Measurements from ENCODE around the gene SRBD1. TPM values are rescaled to one million over a fixed set of nuclear protein-coding genes. Genes with fewer than 3 reads are reported as not detected.

SRBD1 gene
- total RNA-seq, 1 donor from 2014 or later, result 19.3 TPM

GRCh38 chr2:45399040-45399784 is 211.9 kb downstream of the SRBD1 start:
- Mint-ChIP-seq H3K4me1 (ENCODE audit: unreplicated experiment) (peaks cover 20% of the 10 kb centered on the region), H3K27ac (no peak overlapping the region), H3K27me3 (no peaks in the 10 kb centered on the region), H3K9me3 (no peaks in the 10 kb centered on the region), H3K36me3 (no peaks in the 10 kb centered on the region), H3K4me3 (no peak overlapping the region)
- no peak for TF ChIP-seq CTCF (conservative IDR thresholded peaks at IDR 0.05)
- no peak for DNase-seq (ENCODE audit: extremely low spot score, unreplicated experiment)

GRCh38 chr2:45397292-45397691 is 213.8 kb downstream of the SRBD1 start:
- Mint-ChIP-seq H3K27ac (no peak overlapping the region), H3K4me3 (no peak overlapping the region), H3K27me3 (no peaks in the 10 kb centered on the region), H3K9me3 (no peaks in the 10 kb centered on the region), H3K36me3 (no peaks in the 10 kb centered on the region), H3K4me1 (ENCODE audit: unreplicated experiment) (peaks cover 25% of the 10 kb centered on the region)
- DNase-seq (ENCODE audit: extremely low spot score, unreplicated experiment), result no peak
- no peak for TF ChIP-seq CTCF (conservative IDR thresholded peaks at IDR 0.05)

- DNase-seq (ENCODE audit: extremely low spot score, unreplicated experiment), result no peak
- H3K27ac Mint-ChIP-seq, result no peak overlapping the region
- H3K9me3 Mint-ChIP-seq, result no peaks in the 10 kb centered on the region
- H3K4me3 Mint-ChIP-seq, result no peak overlapping the region
- no peaks in the 10 kb centered on the region for H3K36me3 Mint-ChIP-seq
- peaks cover 28% of the 10 kb centered on the region for H3K4me1 Mint-ChIP-seq (ENCODE audit: unreplicated experiment)
- H3K27me3 Mint-ChIP-seq, result no peaks in the 10 kb centered on the region
- no peak for TF ChIP-seq CTCF (conservative IDR thresholded peaks at IDR 0.05)
These were observed 214.4 kb downstream of the SRBD1 start for GRCh38 chr2:45396671-45397070.

- no peaks in the 10 kb centered on the region for H3K27me3 Mint-ChIP-seq
- no peak for TF ChIP-seq CTCF (conservative IDR thresholded peaks at IDR 0.05)
- H3K4me3 Mint-ChIP-seq, result no peak overlapping the region
- no peak overlapping the region for H3K27ac Mint-ChIP-seq
- no peaks in the 10 kb centered on the region for H3K36me3 Mint-ChIP-seq
- H3K9me3 Mint-ChIP-seq, result no peaks in the 10 kb centered on the region
- peaks cover 40% of the 10 kb centered on the region for H3K4me1 Mint-ChIP-seq (ENCODE audit: unreplicated experiment)
- no peak for DNase-seq (ENCODE audit: extremely low spot score, unreplicated experiment)
These were observed 216.2 kb downstream of the SRBD1 start for GRCh38 chr2:45394842-45395241.

- no peak for TF ChIP-seq CTCF (conservative IDR thresholded peaks at IDR 0.05)
- no peak for DNase-seq (ENCODE audit: extremely low spot score, unreplicated experiment)
- H3K4me3 Mint-ChIP-seq, result no peak overlapping the region
- H3K4me1 Mint-ChIP-seq (ENCODE audit: unreplicated experiment), result peaks cover 42% of the 10 kb centered on the region
- H3K36me3 Mint-ChIP-seq, result no peaks in the 10 kb centered on the region
- no peaks in the 10 kb centered on the region for H3K27me3 Mint-ChIP-seq
- H3K9me3 Mint-ChIP-seq, result no peaks in the 10 kb centered on the region
- H3K27ac Mint-ChIP-seq, result no peak overlapping the region
These were observed 216.9 kb downstream of the SRBD1 start for GRCh38 chr2:45394216-45394615.
